ENCODE results near the gene TMX1. TPM values are rescaled to one million over a fixed set of nuclear protein-coding genes. Genes with fewer than 3 reads are reported as not detected.

TMX1 gene
- total RNA-seq, 1 donor from 2014 or later: 24.6 TPM

DNA sequence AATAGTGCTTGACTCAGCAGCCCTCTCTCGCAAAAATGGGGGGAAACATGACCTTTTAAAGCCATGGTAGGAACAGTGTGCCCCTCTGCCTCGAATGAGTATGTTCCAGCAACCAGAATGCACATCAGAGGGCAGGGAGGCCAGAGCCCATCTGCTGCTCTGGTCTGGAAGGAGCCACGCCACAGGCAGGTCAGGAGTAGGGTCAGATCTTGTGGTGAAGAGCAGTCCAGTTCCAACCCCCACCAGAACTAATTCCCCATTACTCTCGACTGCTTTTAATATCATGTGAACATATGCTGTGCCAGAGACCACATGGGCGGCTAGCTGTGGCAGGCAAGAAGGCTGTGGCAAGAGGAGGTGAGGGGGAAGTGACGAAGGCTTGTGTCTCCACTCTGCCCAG, 34.6 kb upstream of the TMX1 start:
- H3K4me1 Mint-ChIP-seq: peaks cover 38% of the 10 kb centered on the region
- H3K27me3 Mint-ChIP-seq: peaks cover 6% of the 10 kb centered on the region
- H3K27ac Mint-ChIP-seq: no peak overlapping the region
- CTCF ChIA-PET: interaction anchor here (1.4 to 1.6 kb wide), 2 partner anchors 13 to 48 kb away, joined by 5 to 6 read pairs; no protein-coding TSS in a partner anchor
- TF ChIP-seq, protein P1, sequence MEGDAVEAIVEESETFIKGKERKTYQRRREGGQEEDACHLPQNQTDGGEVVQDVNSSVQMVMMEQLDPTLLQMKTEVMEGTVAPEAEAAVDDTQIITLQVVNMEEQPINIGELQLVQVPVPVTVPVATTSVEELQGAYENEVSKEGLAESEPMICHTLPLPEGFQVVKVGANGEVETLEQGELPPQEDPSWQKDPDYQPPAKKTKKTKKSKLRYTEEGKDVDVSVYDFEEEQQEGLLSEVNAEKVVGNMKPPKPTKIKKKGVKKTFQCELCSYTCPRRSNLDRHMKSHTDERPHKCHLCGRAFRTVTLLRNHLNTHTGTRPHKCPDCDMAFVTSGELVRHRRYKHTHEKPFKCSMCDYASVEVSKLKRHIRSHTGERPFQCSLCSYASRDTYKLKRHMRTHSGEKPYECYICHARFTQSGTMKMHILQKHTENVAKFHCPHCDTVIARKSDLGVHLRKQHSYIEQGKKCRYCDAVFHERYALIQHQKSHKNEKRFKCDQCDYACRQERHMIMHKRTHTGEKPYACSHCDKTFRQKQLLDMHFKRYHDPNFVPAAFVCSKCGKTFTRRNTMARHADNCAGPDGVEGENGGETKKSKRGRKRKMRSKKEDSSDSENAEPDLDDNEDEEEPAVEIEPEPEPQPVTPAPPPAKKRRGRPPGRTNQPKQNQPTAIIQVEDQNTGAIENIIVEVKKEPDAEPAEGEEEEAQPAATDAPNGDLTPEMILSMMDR (IDR thresholded peaks at IDR 0.05): no peak
- no peaks in the 10 kb centered on the region for H3K36me3 Mint-ChIP-seq (ENCODE audit: low read depth)
- no peak for DNase-seq
- no peaks in the 10 kb centered on the region for H3K9me3 Mint-ChIP-seq
- no peak for ATAC-seq (ENCODE audit: low read depth)
- no peak overlapping the region for H3K4me3 Mint-ChIP-seq
- POLR2A ChIA-PET: no interaction called here
- intact Hi-C loops (cut with micrococcal nuclease): loop anchor here (10.0 kb wide), 1 partner anchor 411 kb away; no protein-coding TSS in a partner anchor

DNA sequence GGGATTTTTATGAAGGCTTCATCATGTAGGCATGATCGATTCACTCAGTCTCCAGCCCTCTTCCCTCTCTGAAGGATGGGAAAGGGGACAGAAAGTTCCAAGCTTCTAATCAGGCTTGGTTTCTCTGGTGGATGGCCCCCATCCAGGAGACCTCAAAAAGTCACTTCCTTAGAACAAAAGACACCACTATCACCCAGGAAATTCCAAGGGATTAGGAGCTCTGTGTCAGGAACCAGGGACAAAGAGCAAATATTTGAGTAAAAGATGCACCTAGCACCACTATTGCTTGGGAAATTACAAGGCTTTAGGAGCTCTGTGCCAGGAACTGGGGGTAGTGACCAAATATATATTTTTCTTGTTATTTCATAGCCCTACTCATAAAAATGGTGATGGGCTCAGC, 33.6 kb upstream of the TMX1 start:
- H3K27ac Mint-ChIP-seq: no peak overlapping the region
- no peaks in the 10 kb centered on the region for H3K9me3 Mint-ChIP-seq
- ATAC-seq (ENCODE audit: low read depth): no peak
- H3K4me1 Mint-ChIP-seq: peaks cover 35% of the 10 kb centered on the region
- H3K27me3 Mint-ChIP-seq: peaks cover 10% of the 10 kb centered on the region
- intact Hi-C loops (cut with micrococcal nuclease): loop anchor here (10.0 kb wide), 1 partner anchor 412 kb away; no protein-coding TSS in a partner anchor
- CTCF ChIA-PET: interaction anchor here (1.4 to 1.6 kb wide), 2 partner anchors 12 to 49 kb away, joined by 5 to 6 read pairs; no protein-coding TSS in a partner anchor
- no peak for DNase-seq
- no peak overlapping the region for H3K4me3 Mint-ChIP-seq
- no peaks in the 10 kb centered on the region for H3K36me3 Mint-ChIP-seq (ENCODE audit: low read depth)
- TF ChIP-seq, protein P1 (IDR thresholded peaks at IDR 0.05): no peak
- POLR2A ChIA-PET: interaction anchor here (0.7 kb wide), 2 partner anchors 39 to 278 kb away, joined by 4 to 8 read pairs; no protein-coding TSS in a partner anchor

DNA sequence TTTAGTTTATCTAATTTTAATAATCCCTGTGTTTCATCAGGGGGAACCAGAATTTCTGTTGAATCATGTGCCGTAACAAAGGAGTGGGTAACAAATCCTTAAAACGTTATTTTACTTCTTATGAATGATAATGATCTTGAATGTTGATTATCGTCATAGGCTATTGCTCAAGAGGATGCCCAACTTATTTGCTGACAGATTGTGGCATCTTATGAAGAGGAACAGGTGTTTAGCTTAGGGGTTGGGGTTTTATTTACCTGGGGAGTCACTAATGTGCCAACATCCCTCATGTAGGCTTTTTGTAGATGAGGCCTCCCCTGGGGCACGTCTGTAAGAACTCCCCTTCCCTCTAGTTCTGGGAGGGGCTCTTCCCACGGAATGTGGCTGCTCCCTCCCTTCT, 32.4 kb upstream of the TMX1 start:
- TF ChIP-seq, protein P1 (IDR thresholded peaks at IDR 0.05): no peak
- ChIA-PET POLR2A (no interaction called here), CTCF (no interaction called here)
- no peak for DNase-seq
- Mint-ChIP-seq H3K27me3 (peaks cover 10% of the 10 kb centered on the region), H3K9me3 (no peaks in the 10 kb centered on the region), H3K4me1 (peaks cover 23% of the 10 kb centered on the region), H3K27ac (no peak overlapping the region), H3K36me3 (ENCODE audit: low read depth) (no peaks in the 10 kb centered on the region), H3K4me3 (no peak overlapping the region)
- no peak for ATAC-seq (ENCODE audit: low read depth)
- intact Hi-C loops (cut with micrococcal nuclease): loop anchor here (10.0 kb wide), 1 partner anchor 413 kb away; no protein-coding TSS in a partner anchor

DNA sequence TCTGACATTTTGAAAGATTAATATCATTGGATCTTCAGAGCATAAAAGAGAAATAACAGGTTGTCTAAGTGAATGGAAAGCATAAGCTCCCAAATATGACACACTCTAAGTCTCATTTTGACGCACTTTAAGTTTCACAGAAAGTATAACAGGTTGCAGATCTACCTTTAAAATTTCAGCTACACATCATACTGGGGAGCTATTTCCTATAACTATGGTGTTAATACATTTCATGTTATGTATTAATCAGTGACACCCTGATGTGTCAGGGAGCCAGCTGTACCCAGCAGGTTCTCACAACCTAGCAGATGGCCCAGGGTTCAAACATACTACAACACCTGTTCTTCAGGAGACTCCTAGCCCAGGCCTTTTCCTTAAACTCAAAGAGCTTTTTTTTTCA, 31.1 kb upstream of the TMX1 start:
- POLR2A ChIA-PET: no interaction called here
- no peak for ATAC-seq (ENCODE audit: low read depth)
- H3K36me3 Mint-ChIP-seq (ENCODE audit: low read depth): no peaks in the 10 kb centered on the region
- no peak overlapping the region for H3K4me3 Mint-ChIP-seq
- H3K27ac Mint-ChIP-seq: no peak overlapping the region
- TF ChIP-seq, protein P1 (IDR thresholded peaks at IDR 0.05): no peak
- H3K27me3 Mint-ChIP-seq: peaks cover 10% of the 10 kb centered on the region
- no peaks in the 10 kb centered on the region for H3K9me3 Mint-ChIP-seq
- intact Hi-C loops (cut with micrococcal nuclease): loop anchor here (10.0 kb wide), 1 partner anchor 414 kb away; no protein-coding TSS in a partner anchor
- peaks cover 10% of the 10 kb centered on the region for H3K4me1 Mint-ChIP-seq
- DNase-seq: no peak
- CTCF ChIA-PET: no interaction called here

DNA sequence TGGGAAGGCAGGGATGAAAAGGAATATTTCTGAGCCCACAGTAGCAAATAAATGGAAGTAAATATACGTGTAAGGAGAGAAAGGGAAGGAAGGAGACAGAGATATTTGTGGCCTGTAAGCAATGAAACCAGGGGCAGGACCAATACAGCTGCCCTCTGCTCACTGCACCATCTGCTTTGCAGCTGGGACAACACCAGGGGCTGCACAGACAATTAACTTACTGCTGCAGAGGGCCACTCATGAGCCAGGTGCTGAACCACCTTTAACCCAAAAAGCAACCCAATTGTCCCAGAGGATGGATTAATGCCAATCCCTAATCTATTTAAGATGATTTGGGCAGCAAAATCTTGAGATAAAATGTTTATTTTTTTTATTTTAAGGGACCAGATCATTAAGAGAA, 30.6 kb upstream of the TMX1 start:
- CTCF ChIA-PET: no interaction called here
- intact Hi-C loops (cut with micrococcal nuclease): loop anchor here (10.0 kb wide), 1 partner anchor 415 kb away; no protein-coding TSS in a partner anchor
- peaks cover 10% of the 10 kb centered on the region for H3K27me3 Mint-ChIP-seq

More for the DNA sequence above, 30.6 kb upstream of the TMX1 start:
- Mint-ChIP-seq H3K4me1 (peaks cover 6% of the 10 kb centered on the region), H3K36me3 (ENCODE audit: low read depth) (no peaks in the 10 kb centered on the region), H3K9me3 (no peaks in the 10 kb centered on the region), H3K4me3 (no peak overlapping the region), H3K27ac (no peak overlapping the region)
- TF ChIP-seq, protein P1 (IDR thresholded peaks at IDR 0.05): no peak
- ATAC-seq (ENCODE audit: low read depth) (no peak), DNase-seq (no peak)
- POLR2A ChIA-PET: no interaction called here

Measured in activated B cell treated with CpG ODN at 0.5 μM for 24 hours (primary cell).